HG03520 (cell line): Measurements from ENCODE around the gene NALCN.

Experiments used
- ATAC-seq: cut with Tn5 transposase; IDR thresholded peaks from one replicate; pipeline ENCODE4 v1.9.1; 2021; ENCODE audit warnings: mild to moderate bottlenecking, moderate library complexity; ENCODE audit not compliant: unreplicated experiment

Gene NALCN

GRCh38 chr13:101144808-101145419 lies 271.4 kb downstream of the NALCN start:
- ATAC-seq, result no peak

- ATAC-seq, result no peak
These were observed 275.4 kb downstream of the NALCN start for GRCh38 chr13:101140936-101141335.

GRCh38 chr13:101140087-101140770 lies 276.1 kb downstream of the NALCN start:
- ATAC-seq, result no peak

GRCh38 chr13:101139081-101139480 lies 277.2 kb downstream of the NALCN start:
- ATAC-seq, result no peak

- peak; percentile 89 for ATAC-seq
These were observed 288.5 kb downstream of the NALCN start for GRCh38 chr13:101127741-101128353.

GRCh38 chr13:101123028-101123427 lies 293.3 kb downstream of the NALCN start:
- no peak for ATAC-seq

GRCh38 chr13:101121608-101122007 lies 294.7 kb downstream of the NALCN start:
- no peak for ATAC-seq

GRCh38 chr13:101120007-101120406 lies 296.3 kb downstream of the NALCN start:
- ATAC-seq, result no peak

GRCh38 chr13:101116826-101117225 lies 299.5 kb downstream of the NALCN start:
- ATAC-seq, result no peak

- ATAC-seq, result no peak
These were observed 300.0 kb downstream of the NALCN start for GRCh38 chr13:101116341-101116740.

GRCh38 chr13:101115762-101116171 lies 300.5 kb downstream of the NALCN start:
- ATAC-seq, result no peak

- ATAC-seq, result no peak
These were observed 304.4 kb downstream of the NALCN start for GRCh38 chr13:101111894-101112293.

GRCh38 chr13:101109005-101109404 lies 307.3 kb downstream of the NALCN start:
- no peak for ATAC-seq

GRCh38 chr13:101098873-101099272 lies 317.4 kb downstream of the NALCN start:
- ATAC-seq, result no peak

GRCh38 chr13:101092985-101093384 lies 323.3 kb downstream of the NALCN start:
- ATAC-seq, result no peak

- ATAC-seq, result no peak
These were observed 326.0 kb downstream of the NALCN start for GRCh38 chr13:101090287-101090686.

- no peak for ATAC-seq
These were observed 330.8 kb downstream of the NALCN start for GRCh38 chr13:101085551-101085950.

GRCh38 chr13:101082441-101082840 lies 333.9 kb downstream of the NALCN start:
- ATAC-seq, result no peak

- ATAC-seq, result no peak
These were observed 335.7 kb downstream of the NALCN start for GRCh38 chr13:101080616-101081015.

GRCh38 chr13:101065329-101065728 lies 351.0 kb downstream of the NALCN start:
- no peak for ATAC-seq

- ATAC-seq, result no peak
These were observed 356.5 kb downstream of the NALCN start for GRCh38 chr13:101059793-101060192.

- ATAC-seq, result no peak
These were observed 357.5 kb downstream of the NALCN start for GRCh38 chr13:101058841-101059240.
